WTC11 (cell line): ENCODE data around the gene SEL1L3. TPM values are rescaled to one million over a fixed set of nuclear protein-coding genes. Genes with fewer than 3 reads are reported as not detected.

ENCODE experiments used
- ATAC-seq: fragments of 200-7000 bp; cut with Tn5 transposase; 2 replicates; pipeline ENCODE4 v1.10.0; 2021; ENCODE audit warnings: mild to moderate bottlenecking, moderate library complexity
- CTCF ChIA-PET: fragments of 300-600 bp; sonication (Branson Sonifier 250); formaldehyde crosslinking; loops from one replicate; lab custom pipeline; 2021; ENCODE audit warnings: antibody characterized with exemption; lab: Charles Lee
- POLR2A ChIA-PET: fragments of 350-600 bp; sonication (Branson Sonifier 250); formaldehyde crosslinking; loops from one replicate; lab custom pipeline; 2021; ENCODE audit warnings: antibody characterized with exemption; lab: Charles Lee
- DNase-seq: peaks from one replicate; pipeline ENCODE4 v3.0.0; 2021; ENCODE audit warnings: low spot score
- H3K27ac Mint-ChIP-seq: 2 replicates; pipeline ENCODE4 v1.8.0; 2021; ENCODE audit warnings: mixed read lengths
- H3K27me3 Mint-ChIP-seq: 2 replicates; pipeline ENCODE4 v1.8.0; 2021; ENCODE audit warnings: low read depth, mild to moderate bottlenecking, moderate library complexity, mixed read lengths
- H3K36me3 Mint-ChIP-seq: 2 replicates; pipeline ENCODE4 v1.8.0; 2021; ENCODE audit warnings: mixed read lengths
- H3K4me1 Mint-ChIP-seq: 2 replicates; pipeline ENCODE4 v1.8.0; 2022; ENCODE audit warnings: mixed read lengths
- H3K4me3 Mint-ChIP-seq: 2 replicates; pipeline ENCODE4 v1.8.0; 2021; ENCODE audit warnings: mild to moderate bottlenecking, moderate library complexity, mixed read lengths
- H3K9me3 Mint-ChIP-seq: 2 replicates; pipeline ENCODE4 v1.8.0; 2021; ENCODE audit warnings: mixed read lengths
- CTCF ChIP-seq: fragments of 200-600 bp; IDR thresholded peaks from 2 replicates; pipeline ENCODE4 v1.8.0; 2022; ENCODE audit warnings: antibody characterized with exemption
- EMX1 ChIP-seq: fragments of 250-450 bp; sonication (Bioruptor Pico); IDR thresholded peaks from 2 replicates; pipeline ENCODE4 v1.8.0; 2021; ENCODE audit warnings: mild to moderate bottlenecking
- ETV6 ChIP-seq: sonication (generic); formaldehyde crosslinking; IDR thresholded peaks from 2 replicates; pipeline ENCODE4 v1.8.1; 2022; ENCODE audit warnings: mild to moderate bottlenecking, missing genetic modification reagents
- FOXP1 ChIP-seq: sonication (generic); formaldehyde crosslinking; IDR thresholded peaks from 2 replicates; pipeline ENCODE4 v1.8.0; 2022; ENCODE audit warnings: missing genetic modification reagents, mild to moderate bottlenecking, moderate library complexity, borderline replicate concordance
- GTF2I ChIP-seq: fragments of 250-450 bp; sonication (Bioruptor Pico); conservative IDR thresholded peaks from 2 replicates; pipeline ENCODE4 v1.4.0; 2021; ENCODE audit warnings: mild to moderate bottlenecking
- HMGXB4 ChIP-seq: sonication (generic); formaldehyde crosslinking; IDR thresholded peaks from 2 replicates; pipeline ENCODE4 v1.8.1; 2023; ENCODE audit warnings: mild to moderate bottlenecking, moderate library complexity, missing genetic modification reagents
- JAZF1 ChIP-seq: fragments of 250-450 bp; sonication (Bioruptor Pico); IDR thresholded peaks from 2 replicates; pipeline ENCODE4 v1.9.0; 2021; ENCODE audit warnings: moderate library complexity, mild to moderate bottlenecking, inconsistent platforms
- KAT7 ChIP-seq: sonication (generic); formaldehyde crosslinking; IDR thresholded peaks from 2 replicates; pipeline ENCODE4 v1.8.1; 2023; ENCODE audit warnings: missing genetic modification reagents, mild to moderate bottlenecking, borderline replicate concordance
- MAX ChIP-seq: sonication (generic); formaldehyde crosslinking; IDR thresholded peaks from 2 replicates; pipeline ENCODE4 v1.8.0; 2022; ENCODE audit warnings: mild to moderate bottlenecking, missing genetic modification reagents
- MLX ChIP-seq: sonication (generic); formaldehyde crosslinking; IDR thresholded peaks from 2 replicates; pipeline ENCODE4 v1.8.1; 2023; ENCODE audit warnings: mild to moderate bottlenecking, missing genetic modification reagents, moderate library complexity
- SOX15 ChIP-seq: fragments of 250-450 bp; sonication (Bioruptor Pico); IDR thresholded peaks from 2 replicates; pipeline ENCODE4 v1.9.0; 2021; ENCODE audit warnings: mild to moderate bottlenecking
- SP1 ChIP-seq: sonication (generic); formaldehyde crosslinking; conservative IDR thresholded peaks from 2 replicates; pipeline ENCODE4 v1.8.1; 2022; ENCODE audit warnings: missing genetic modification reagents
- TEAD1 ChIP-seq: sonication (generic); formaldehyde crosslinking; IDR thresholded peaks from 2 replicates; pipeline ENCODE4 v1.8.0; 2022; ENCODE audit warnings: mild to moderate bottlenecking, missing genetic modification reagents
- USF1 ChIP-seq: sonication (generic); formaldehyde crosslinking; IDR thresholded peaks from 2 replicates; pipeline ENCODE4 v1.8.0; 2022; ENCODE audit warnings: mild to moderate bottlenecking, missing genetic modification reagents
- ZNF317 ChIP-seq: sonication (generic); formaldehyde crosslinking; IDR thresholded peaks from 2 replicates; pipeline ENCODE4 v1.8.1; 2023; ENCODE audit warnings: low read depth, mild to moderate bottlenecking, moderate library complexity, missing genetic modification reagents, borderline replicate concordance
- ZNF423 ChIP-seq: fragments of 250-450 bp; sonication (Bioruptor Pico); IDR thresholded peaks from 2 replicates; pipeline ENCODE4 v2.1.2; 2022; ENCODE audit warnings: mild to moderate bottlenecking, moderate library complexity
- ZNF425 ChIP-seq: fragments of 250-450 bp; sonication (Bioruptor Pico); conservative IDR thresholded peaks from 2 replicates; pipeline ENCODE4 v1.9.0; 2021; ENCODE audit warnings: mild to moderate bottlenecking
- ZSCAN18 ChIP-seq: fragments of 250-450 bp; sonication (Bioruptor Pico); IDR thresholded peaks from 2 replicates; pipeline ENCODE4 v2.1.2; 2022; ENCODE audit warnings: mild to moderate bottlenecking, moderate library complexity
- total RNA-seq: library from RNA; stranded (reverse); gene quantifications from 3 replicates; pipeline ENCODE4 v1.2.3, GENCODE V29; 2021

The SEL1L3 gene
- total RNA-seq, 1 experiment from 2014 or later, result 31.5 TPM

- no peak for TF ChIP-seq SOX15
Observed at GRCh38 chr4:25863831-25864418, 1.1 kb upstream of the SEL1L3 start (continued).

- TF ChIP-seq SP1 (CRISPR knock-in tag) (no peak), USF1 (CRISPR knock-in tag) (peak; percentile 48; the same call in 1 of the 2 replicates), MAX (peak; percentile 21; the same call in 1 of the 2 replicates), ZNF423 (CRISPR knock-in tag) (peak; percentile 24; the same call in 1 of the 2 replicates), CTCF (0 out of 2 replicates have a peak, but pooled peaks have one; percentile 12), ZNF317 (CRISPR knock-in tag) (no peak), ZNF425 (CRISPR knock-in tag) (no peak), MLX (CRISPR knock-in tag) (no peak), TEAD1 (CRISPR knock-in tag) (peak; percentile 58; the same call in 1 of the 2 replicates), ZSCAN18 (no peak), JAZF1 (CRISPR knock-in tag) (no peak), GTF2I (CRISPR knock-in tag) (no peak), HMGXB4 (peak; percentile 64; the same call in 1 of the 2 replicates), ETV6 (CRISPR knock-in tag) (0 out of 2 replicates have a peak, but pooled peaks have one; percentile 84), FOXP1 (CRISPR knock-in tag) (no peak), KAT7 (CRISPR knock-in tag) (0 out of 2 replicates have a peak, but pooled peaks have one; percentile 48), EMX1 (CRISPR knock-in tag) (no peak)
- H3K27ac Mint-ChIP-seq, result no peak overlapping the region
- no peaks in the 10 kb centered on the region for H3K36me3 Mint-ChIP-seq
- CTCF ChIA-PET, result interaction anchor here (2.0 to 2.2 kb wide), 3 partner anchors 21 to 130 kb away, joined by 4 to 6 read pairs (median 5); no protein-coding TSS in a partner anchor
- DNase-seq, result peak; percentile 63
- ATAC-seq, result peak; percentile 44
- peak overlapping the region; percentile 79 for H3K4me3 Mint-ChIP-seq
- H3K27me3 Mint-ChIP-seq, result peaks cover 14% of the 10 kb centered on the region
- H3K4me1 Mint-ChIP-seq, result peaks cover 46% of the 10 kb centered on the region
- no peaks in the 10 kb centered on the region for H3K9me3 Mint-ChIP-seq
- POLR2A ChIA-PET, result interaction anchor here (1.2 to 1.5 kb wide), 2 partner anchors 50 to 167 kb away, joined by 3 read pairs; no protein-coding TSS in a partner anchor
Observed at GRCh38 chr4:25863347-25863784, 578 bp upstream of the SEL1L3 start.
